Subcutaneous abdominal adipose tissue (tissue), 5 donors: ENCODE results near the gene SPOCK3.
A peak's percentile ranks its signal among the peaks of the same experiment; 100 is the strongest.
"Not testable (repeated sequence)": the region's sequence is repeated elsewhere in the genome, so short reads cannot be mapped to it uniquely, and the experiment has no call there.

Source experiments
- H3K27ac ChIP-seq: one replicate; pipeline ENCODE4 v1.7.0; 2013; ENCODE audit warnings: low read depth, mild to moderate bottlenecking, inconsistent platforms, low read length, moderate library complexity
- H3K27me3 ChIP-seq, 5 donors: one replicate each; pipeline ENCODE4 v1.7.0; 2013; ENCODE audit warnings: low read length in 5 of 5, inconsistent platforms in 1 of 5; ENCODE audit not compliant: control insufficient read depth in 5 of 5, insufficient read depth in 4 of 5
- H3K36me3 ChIP-seq, 5 donors: one replicate each; pipeline ENCODE4 v1.7.0; 2013; ENCODE audit warnings: low read length in 5 of 5; ENCODE audit not compliant: control insufficient read depth in 5 of 5, insufficient read depth in 5 of 5
- H3K4me1 ChIP-seq, 5 donors: one replicate each; pipeline ENCODE4 v1.7.0; 2013; ENCODE audit warnings: low read length in 5 of 5, mild to moderate bottlenecking in 3 of 5, moderate library complexity in 1 of 5; ENCODE audit not compliant: control insufficient read depth in 5 of 5, insufficient read depth in 5 of 5
- H3K4me3 ChIP-seq, 5 donors: one replicate each; pipeline ENCODE4 v1.7.0; 2013; ENCODE audit warnings: low read length in 5 of 5, low read depth in 1 of 5
- H3K9ac ChIP-seq, 5 donors: one replicate each; pipeline ENCODE4 v1.7.0; 2013; ENCODE audit warnings: low read length in 5 of 5, mild to moderate bottlenecking in 4 of 5, moderate library complexity in 3 of 5
- H3K9me3 ChIP-seq, 5 donors: one replicate each; pipeline ENCODE4 v1.7.0; 2013; ENCODE audit warnings: low read length in 5 of 5; ENCODE audit not compliant: control insufficient read depth in 5 of 5
- donor health status: healthy.
- donor health status: healthy.
- donor health status: healthy.
- donor health status: healthy.
- donor health status: healthy.

SPOCK3 gene

DNA sequence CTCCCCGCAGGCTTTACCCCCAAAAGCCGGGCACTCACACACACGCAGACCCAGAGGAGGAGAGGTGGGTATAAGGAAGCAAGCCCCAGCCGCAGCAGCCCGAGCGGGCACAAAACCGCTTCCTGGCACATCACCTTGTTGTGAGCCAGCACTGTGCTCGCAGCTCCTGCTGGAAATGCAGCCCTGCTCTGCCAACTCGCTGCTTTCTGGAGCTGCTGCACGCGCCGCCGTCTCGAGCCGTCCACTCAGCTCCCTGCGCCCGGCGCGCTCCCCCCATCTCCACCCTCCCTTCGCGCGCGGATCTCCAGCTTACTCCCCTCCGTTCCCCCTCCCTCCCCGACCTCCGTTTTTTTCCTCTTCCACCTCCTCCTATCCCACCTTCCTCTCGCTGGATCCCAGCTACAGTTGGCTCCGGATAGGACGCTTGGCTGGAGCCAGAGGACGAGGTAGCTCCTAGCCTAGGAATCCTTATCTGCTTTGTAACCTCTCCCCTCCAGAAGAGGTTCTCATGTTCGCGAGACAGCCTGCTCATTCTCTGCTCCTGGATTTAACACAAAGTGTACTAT lies at the start of gene SPOCK3:
Gene SPOCK3, minus strand, starts transcription at position 179 of the 566 bp plus-strand sequence.
- no peak within 1 kb of the TSS for H3K9ac ChIP-seq
- H3K27ac ChIP-seq, result no peak within 1 kb of the TSS
- H3K4me1 ChIP-seq, result peaks cover 2 to 22% (median 16%) of the 10 kb centered on the region in 5 donors
- H3K36me3 ChIP-seq, result no peaks in the 10 kb centered on the region
- H3K4me3 ChIP-seq, result peak within 1 kb of the TSS; percentile 51 to 56 (median 55)
- H3K9me3 ChIP-seq, result no peaks in the 10 kb centered on the region
- H3K27me3 ChIP-seq, result peaks cover 8 to 31% (median 23%) of the 10 kb centered on the region in 5 donors

DNA sequence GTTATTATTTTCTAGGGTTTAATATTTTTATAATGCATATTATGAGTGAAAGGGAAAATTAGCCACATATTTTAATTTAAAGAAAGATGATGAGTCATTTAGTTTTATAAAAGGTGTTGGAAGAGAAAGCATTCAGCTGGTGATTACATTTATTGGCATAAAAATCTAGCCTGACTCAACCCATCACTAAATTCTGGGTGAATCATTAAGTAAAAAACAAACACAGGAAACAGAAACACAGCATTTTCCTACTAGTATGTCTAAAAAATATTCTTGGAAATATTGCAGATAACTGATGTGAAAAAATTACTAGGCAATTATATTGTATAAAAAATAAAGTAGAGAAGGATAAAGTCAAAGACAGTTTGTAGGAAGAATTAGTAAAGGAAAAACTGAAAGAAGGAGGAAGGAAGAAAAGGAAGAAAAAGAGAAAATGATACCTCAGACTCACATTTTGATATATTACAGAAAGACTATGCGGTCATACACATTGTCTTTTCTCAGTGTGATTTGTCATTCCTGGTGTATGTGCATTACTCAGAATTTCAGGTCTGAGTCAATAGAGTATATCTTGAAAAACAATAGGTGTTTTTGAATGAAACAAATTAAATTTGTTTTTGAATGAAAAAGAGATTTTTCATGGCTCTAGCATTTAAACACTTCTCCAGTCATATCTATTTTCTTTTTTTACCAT lies 48.0 kb upstream of the SPOCK3 start:
- H3K9ac ChIP-seq, result no peak overlapping the region
- no peaks in the 10 kb centered on the region for H3K4me1 ChIP-seq
- peaks cover 0 to 5% (median 4%) of the 10 kb centered on the region in 5 donors for H3K9me3 ChIP-seq
- no peak overlapping the region for H3K27ac ChIP-seq
- no peak overlapping the region for H3K4me3 ChIP-seq
- no peaks in the 10 kb centered on the region for H3K27me3 ChIP-seq
- H3K36me3 ChIP-seq, result no peaks in the 10 kb centered on the region

DNA sequence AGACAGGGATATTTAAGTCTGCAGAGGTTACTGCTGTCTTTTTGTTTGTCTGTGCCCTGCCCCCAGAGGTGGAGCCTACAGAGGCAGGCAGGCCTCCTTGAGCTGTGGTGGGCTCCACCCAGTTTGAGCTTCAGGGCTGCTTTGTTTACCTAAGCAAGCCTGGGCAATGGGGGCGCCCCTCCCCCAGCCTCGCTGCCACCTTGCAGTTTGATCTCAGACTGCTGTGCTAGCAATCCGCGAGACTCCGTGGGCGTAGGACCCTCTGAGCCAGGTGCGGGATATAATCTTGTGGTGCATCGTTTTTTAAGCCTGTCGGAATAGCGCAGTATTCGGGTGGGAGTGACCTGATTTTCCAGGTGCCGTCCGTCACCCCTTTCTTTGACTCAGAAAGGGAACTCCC lies 47.3 kb upstream of the SPOCK3 start:
- H3K9me3 ChIP-seq, H3K36me3 ChIP-seq, H3K4me1 ChIP-seq, H3K4me3 ChIP-seq, H3K27ac ChIP-seq, H3K9ac ChIP-seq, H3K27me3 ChIP-seq: not testable (repeated sequence)

DNA sequence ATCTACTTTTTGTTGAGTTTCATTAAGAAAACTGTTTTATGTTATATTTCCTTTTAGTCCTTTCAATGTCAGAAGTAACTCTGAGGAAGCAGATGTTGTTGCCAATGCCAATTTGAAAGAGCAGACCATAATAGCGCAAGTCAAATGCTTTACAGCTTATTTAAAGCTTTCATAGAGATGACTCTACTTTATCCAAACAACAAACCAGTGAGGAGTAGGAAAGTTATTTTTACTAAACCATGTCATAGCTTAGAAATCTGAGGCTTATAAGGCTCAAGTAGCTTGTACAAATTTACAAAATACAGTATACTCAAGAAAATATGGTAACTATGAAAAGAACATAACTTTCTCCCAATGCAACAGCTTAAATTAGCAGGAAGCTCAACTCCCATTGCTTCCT lies 40.1 kb upstream of the SPOCK3 start:
- H3K36me3 ChIP-seq, result no peaks in the 10 kb centered on the region
- no peaks in the 10 kb centered on the region for H3K9me3 ChIP-seq
- no peak overlapping the region for H3K4me3 ChIP-seq
- no peak overlapping the region for H3K27ac ChIP-seq
- no peak overlapping the region for H3K9ac ChIP-seq
- H3K4me1 ChIP-seq, result peaks cover 0 to 4% (median 0%) of the 10 kb centered on the region in 5 donors
- H3K27me3 ChIP-seq, result no peaks in the 10 kb centered on the region

DNA sequence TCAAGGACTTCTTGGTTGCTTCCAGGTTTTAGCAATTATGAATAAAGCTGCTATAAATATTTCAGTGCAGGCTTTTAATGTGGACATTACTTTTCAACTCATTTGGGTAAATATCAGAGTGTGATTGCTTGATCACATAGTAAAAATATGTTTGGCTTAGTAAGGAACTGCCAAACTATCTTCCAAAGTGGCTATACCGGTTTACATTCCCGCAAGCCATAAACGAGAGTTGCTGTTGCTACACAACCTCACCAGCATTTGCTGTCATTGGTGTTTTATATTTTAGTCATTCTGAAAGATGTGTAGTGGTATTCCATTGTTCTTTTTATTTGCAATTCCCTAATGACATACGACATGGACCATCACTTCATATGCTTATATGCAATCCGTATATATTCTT lies 30.9 kb upstream of the SPOCK3 start:
- H3K27ac ChIP-seq, result no peak overlapping the region
- no peaks in the 10 kb centered on the region for H3K27me3 ChIP-seq
- no peak overlapping the region for H3K4me3 ChIP-seq
- H3K9ac ChIP-seq, result no peak overlapping the region
- H3K4me1 ChIP-seq, result no peaks in the 10 kb centered on the region
- H3K9me3 ChIP-seq, result no peaks in the 10 kb centered on the region
- no peaks in the 10 kb centered on the region for H3K36me3 ChIP-seq

DNA sequence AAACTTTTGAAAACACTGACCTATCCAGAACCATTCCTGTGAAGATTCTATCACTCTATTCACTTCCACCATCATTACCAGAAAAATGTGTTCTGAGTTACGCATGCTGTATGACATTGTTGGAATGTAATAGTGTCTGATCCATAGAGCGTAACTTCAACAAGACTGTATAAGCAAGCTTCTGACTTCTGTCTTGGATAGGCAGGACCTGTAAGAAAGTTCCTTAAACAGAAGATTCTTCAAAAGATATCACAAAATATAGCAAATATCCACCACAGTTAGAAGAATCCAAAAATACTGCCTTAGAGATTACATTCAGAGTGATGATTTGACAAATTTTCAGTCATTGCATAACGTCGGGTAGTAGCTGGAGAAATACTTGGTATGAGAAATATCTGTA lies 14.0 kb upstream of the SPOCK3 start:
- Histone ChIP-seq H3K4me3 (no peak overlapping the region), H3K9me3 (peaks cover 0 to 4% (median 0%) of the 10 kb centered on the region in 5 donors), H3K36me3 (no peaks in the 10 kb centered on the region), H3K27me3 (no peaks in the 10 kb centered on the region), H3K4me1 (no peaks in the 10 kb centered on the region), H3K27ac (no peak overlapping the region), H3K9ac (no peak overlapping the region)

DNA sequence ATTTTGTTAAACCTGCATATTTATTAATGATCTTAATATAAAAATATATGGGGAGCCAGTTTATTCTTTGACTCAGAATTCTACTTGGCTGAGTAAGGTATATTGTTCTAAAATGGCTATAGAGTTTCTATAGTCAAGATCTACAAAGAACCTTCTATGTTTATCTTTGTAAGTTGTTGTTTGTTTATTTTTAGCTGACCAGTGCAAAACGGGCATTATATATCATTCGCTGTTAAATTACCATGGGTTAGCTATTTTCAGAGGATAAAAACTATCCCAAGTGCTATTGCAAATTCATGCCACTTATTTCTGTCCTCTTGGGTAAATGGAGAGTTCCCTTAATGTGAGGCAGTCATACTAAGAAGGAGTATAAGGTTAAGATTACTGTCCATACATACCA lies 5.3 kb upstream of the SPOCK3 start:
- Histone ChIP-seq H3K36me3 (no peaks in the 10 kb centered on the region), H3K4me1 (peaks cover 0 to 8% (median 3%) of the 10 kb centered on the region in 5 donors)

DNA sequence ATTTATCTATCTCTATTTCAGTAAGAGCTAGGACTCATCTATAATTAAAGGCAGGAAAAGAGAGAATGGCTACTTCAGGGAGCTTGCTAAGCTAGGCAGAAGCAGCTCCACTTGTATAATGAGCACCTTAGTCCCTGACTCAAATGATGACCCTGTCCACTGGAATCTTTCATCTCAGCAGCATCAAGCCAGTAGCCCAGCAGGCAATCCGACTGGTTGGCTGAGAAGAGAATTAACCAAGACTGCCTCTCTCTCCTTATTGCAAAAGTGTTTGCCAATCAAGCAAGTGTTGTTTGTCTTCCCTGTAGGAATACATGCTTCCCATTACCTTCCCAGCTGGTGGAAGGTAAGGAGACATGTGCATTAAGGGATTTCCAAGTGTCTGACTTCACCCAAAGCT lies 3.9 kb upstream of the SPOCK3 start:
- Histone ChIP-seq H3K4me1 (peaks cover 2 to 22% (median 16%) of the 10 kb centered on the region in 5 donors), H3K36me3 (no peaks in the 10 kb centered on the region), H3K9me3 (no peaks in the 10 kb centered on the region)

More for the DNA sequence above, 5.3 kb upstream of the SPOCK3 start:
- H3K27me3 ChIP-seq, result peaks cover 5 to 17% (median 7%) of the 10 kb centered on the region in 5 donors
- no peak overlapping the region for H3K9ac ChIP-seq
- H3K4me3 ChIP-seq, result no peak overlapping the region
- H3K9me3 ChIP-seq, result no peaks in the 10 kb centered on the region
- no peak overlapping the region for H3K27ac ChIP-seq

DNA sequence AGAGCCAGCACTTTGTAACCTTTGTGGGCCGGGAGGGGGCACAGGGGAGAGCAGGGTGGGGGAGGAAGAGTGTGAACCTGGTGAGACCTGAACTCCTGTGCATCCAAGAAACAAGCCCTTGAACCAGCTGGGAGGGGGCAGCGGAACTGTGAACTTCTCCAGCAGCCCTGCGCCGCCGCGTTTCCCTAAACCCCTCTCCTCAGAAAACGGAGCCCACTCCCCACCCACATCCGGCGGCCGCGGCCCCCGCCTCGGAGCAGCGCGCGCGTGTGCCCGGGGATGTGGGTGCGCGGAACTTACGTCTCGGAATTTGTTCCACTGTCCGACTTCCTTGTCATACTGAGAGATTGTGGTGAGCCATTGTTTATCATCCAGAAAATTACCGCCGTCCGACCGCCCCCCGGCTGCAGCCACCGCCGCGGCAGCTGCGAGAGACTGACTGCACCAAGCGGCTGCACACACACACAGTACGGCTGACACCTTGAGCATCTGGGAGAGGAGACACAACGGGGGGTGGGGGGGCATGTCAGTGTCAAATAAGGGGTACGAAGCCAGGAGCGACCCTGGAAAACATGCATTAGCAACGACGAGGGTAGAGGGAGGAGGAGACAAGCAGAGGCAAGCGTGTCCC lies 494 bp downstream of the SPOCK3 start:
- Histone ChIP-seq H3K9ac (no peak overlapping the region), H3K36me3 (no peaks in the 10 kb centered on the region), H3K4me3 (peak overlapping the region; percentile 51 to 56 (median 55)), H3K9me3 (no peaks in the 10 kb centered on the region), H3K4me1 (peaks cover 2 to 22% (median 16%) of the 10 kb centered on the region in 5 donors), H3K27me3 (peaks cover 8 to 31% (median 23%) of the 10 kb centered on the region in 5 donors), H3K27ac (no peak overlapping the region)

More for the DNA sequence above, 3.9 kb upstream of the SPOCK3 start:
- H3K27me3 ChIP-seq, result peaks cover 8 to 31% (median 19%) of the 10 kb centered on the region in 5 donors
- no peak overlapping the region for H3K9ac ChIP-seq
- H3K27ac ChIP-seq, result no peak overlapping the region
- no peak overlapping the region for H3K4me3 ChIP-seq
